HuH-7 (cell line): ENCODE results near the gene CDH12.
"Not testable (repeated sequence)": the region's sequence is repeated elsewhere in the genome, so short reads cannot be mapped to it uniquely, and the experiment has no call there.

Experiments used
- DNase-seq: peaks from one replicate; pipeline ENCODE4 v3.0.0; 2011; ENCODE audit warnings: low spot score

The CDH12 gene

DNA sequence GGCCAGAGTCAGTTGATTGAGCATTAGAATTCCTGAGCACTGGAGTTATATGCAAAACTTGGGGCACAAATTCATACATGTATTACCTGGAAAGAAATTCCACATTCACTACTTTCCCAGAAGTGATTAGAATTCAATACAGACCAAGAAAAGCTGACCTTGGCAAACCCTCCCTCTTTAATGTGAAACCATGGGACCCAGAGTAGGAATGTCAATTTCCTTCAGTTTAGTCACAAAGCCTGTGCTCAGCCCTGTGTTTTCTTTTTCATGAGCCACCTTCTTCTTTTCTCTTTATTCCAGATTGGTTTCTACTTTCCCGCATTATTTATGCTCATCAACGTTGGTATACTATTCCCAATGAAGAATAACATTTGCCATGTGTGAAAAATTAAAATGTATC, 420.2 kb downstream of the CDH12 start:
- DNase-seq = no peak

DNA sequence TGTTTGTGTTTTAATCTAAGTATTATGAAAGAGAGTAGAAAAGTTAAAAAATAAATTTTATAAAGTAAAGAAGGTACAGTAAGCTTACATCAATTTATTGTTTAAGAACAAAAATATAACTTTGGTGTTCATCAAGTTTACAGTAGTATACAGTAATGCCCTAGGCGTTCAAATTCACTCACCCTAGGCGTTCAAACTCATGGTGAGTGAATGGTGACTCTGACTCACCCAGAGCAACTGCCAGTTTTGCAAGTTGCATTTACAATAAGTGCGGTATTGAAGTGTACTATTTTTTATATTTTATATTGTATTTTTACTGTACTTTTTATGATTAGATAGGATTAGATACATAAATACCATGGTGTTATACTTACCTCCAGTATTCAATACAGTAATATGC, 421.3 kb downstream of the CDH12 start:
- no peak for DNase-seq

DNA sequence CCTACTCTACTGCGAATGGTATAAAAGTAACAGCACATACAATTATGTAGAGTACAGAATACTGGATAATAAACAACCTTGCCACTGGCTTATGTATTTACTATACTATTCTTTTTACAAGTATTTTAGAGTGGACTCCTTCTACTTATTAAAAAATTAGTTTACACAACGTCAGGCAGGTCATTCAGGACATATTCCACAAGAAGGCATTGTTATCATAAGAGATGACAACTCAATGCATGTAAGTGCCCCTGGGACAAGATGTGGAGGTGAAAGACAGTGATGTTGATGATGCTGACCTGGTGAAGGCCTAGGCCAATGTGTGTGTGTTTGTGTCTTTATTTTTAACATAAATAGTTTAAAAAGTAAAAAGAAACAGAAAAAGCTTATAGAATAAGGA, 421.7 kb downstream of the CDH12 start:
- no peak for DNase-seq

DNA sequence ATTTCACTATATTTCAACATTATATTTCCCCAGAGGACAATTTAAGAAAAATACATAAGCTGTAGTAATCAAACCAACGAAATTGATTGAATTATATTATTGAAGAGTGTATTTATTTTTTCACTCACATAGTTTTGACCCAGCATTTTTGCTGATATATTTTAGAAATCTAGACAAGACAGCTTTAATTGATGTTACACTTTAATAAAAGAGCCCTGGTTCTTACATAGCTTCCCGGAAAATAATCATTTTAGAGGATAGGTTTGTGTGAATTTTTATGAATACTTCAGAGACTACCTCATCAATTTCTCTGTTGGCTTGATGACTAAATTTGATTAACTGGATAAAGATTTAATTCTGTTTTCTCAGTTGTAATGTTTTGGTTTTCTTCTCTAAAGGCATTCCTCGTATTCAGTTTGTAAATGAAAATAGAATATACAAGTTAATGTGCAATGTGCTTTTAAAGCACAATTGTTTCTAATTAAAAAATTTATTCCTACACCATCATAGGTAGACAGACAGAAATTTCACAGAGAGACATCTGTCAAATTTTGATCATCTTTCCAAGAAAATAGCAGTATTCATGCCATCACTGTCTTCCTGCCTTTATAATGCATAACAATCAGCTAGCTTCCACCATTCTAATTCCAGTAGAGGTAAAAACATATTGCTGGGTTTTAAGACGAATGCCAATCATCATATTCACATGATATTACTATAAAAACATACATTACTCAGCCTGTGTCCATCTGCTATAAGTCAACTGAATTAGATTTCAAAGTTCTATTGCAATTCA, 441.4 kb downstream of the CDH12 start:
- DNase-seq = no peak

DNA sequence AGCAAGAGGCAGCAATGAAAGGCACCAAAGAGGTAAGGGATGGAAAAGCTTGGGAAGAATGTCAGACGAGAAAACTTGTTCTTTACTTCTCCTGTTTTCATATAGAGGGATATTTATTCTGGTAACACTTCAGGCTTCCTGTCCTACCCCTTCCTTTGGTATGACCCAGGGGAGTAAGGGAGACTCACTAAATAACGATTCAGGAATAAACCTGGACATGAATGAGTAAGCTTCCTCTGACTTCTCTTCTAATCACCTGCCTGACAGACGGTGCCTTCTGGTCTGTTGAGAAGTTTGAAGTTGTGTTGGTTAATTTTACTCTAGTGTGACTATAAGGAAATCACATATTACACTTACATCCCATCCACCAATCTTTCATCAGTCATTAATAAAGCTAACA, 461.2 kb downstream of the CDH12 start:
- DNase-seq = no peak

DNA sequence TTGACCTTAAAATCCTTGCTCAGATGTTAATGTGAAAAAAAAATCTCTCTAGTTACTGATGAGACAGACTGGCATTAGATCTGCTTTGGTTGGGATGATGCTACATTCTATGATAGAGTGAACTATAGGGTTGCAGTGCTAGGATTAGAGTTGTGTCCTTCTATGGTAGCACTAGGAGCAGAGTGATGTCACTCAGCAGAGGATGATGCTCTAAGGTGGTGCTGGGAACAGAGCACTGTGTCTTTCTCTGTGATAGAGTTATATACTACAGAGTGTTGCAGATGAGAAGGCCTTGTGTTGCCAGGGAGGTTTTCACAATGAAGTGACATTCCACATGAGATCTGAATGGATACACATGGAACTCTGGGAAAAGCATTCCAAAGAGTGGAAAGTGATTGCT, 462.3 kb downstream of the CDH12 start:
- no peak for DNase-seq

DNA sequence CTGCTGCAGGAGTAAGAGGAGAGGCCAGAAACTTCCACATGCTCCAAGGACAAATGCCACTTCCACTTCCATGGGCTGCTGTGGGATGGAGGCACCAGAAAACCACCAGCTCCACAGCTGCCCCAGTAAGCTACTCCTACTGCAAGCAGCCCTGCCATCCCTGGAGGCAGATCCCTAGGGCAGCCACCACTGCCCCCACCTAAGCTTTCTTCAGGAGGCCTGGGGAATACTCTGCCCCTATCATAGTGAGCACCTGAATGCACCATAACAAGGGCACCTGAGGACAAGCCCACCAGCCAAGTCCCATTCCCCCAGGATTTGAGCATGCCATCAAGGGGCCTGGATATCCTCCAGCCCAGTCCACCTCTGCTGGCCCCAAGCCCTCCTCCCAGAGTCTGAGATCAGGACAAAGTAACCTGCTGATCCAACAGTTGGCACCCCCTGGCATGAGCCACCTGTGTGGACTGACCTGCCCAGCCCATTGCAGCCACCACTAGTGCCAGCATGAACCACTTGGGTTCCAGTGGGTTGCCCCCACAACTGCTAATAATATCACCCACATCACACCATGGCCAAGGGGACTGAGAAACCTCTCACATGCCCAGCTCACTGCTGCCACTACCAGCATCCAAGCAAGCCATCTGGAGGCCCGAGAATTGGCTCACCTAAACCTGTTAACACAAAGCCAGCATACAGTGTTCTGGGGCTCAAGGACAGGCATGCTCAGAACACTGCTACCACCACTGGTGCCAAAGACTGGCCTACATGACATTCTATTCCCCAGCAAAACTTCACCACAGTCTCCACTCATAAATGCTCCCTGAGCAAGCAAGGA, 480.1 kb downstream of the CDH12 start:
- no peak for DNase-seq

DNA sequence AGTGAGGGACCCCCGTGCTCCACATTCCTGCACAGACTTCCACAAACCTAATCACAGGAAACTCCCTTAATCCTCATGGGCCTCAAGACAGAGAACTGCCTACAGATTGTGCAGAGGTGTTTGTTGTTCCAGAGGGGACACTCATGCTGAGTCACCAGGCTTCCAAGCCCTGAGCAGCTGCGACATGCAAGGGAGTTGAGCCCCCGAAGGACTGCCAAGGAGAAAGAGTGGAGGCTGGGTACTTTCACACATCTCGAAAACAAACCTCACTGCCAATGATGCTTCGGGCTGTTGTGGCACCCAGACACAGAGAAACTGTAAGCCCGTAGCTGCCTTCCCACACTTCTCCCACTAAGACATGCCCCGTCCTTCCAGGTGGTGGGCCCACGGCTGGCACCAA, 480.8 kb downstream of the CDH12 start:
- DNase-seq = no peak

DNA sequence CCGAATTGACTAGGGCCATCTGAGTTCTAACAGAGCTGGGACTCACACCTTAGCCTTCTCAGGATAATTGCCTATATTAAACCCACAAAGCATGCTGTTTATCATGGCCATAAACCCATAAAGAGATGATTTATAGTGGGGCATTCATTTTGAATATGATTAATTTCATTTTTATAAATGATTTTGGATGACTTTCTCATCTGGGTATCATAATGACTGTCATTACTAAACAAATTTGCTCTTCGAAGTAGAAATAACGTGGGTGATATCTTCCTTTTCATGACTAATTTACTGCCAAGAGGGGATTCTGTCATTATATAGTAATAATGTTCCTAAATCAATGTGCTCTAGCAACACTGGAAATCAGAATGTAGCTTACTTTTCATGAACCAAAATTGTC, 498.2 kb downstream of the CDH12 start:
- DNase-seq = no peak

DNA sequence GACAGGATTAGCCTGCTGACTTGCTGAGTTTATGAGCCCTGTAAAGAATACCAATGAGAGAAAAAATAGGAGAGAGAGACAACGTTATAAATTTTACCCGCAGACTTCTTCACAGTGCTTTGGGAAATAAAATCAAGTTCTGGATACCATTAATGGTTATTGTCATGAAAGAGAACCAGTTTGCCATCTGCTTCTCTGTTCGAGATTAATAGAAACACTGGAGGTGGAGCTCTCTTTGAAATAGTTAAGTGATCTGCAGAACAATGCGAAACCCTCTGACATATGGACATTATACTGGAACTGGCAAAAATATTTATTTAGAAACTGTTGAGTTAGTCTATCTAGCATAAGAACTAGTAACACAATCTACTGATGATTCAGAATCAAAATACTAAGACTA, 500.7 kb downstream of the CDH12 start:
- no peak for DNase-seq

DNA sequence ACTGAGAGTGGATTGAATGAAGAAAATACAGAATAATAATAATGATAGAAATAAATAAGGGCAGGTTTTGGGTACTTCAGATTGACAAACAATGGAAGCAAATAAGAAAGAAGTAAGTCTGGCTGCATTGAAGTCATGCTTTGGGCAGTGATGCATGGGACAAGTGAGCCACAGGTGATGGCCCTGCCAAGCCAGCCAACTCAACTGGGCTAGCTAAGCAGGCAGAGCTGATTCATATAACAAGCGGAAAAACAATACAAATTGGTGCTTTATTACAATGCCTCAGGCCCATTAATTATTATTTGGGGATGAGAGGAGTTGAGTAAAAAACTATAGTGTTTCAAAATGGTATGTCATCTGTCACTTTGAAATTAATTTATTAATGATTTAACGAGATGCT, 502.0 kb downstream of the CDH12 start:
- no peak for DNase-seq

DNA sequence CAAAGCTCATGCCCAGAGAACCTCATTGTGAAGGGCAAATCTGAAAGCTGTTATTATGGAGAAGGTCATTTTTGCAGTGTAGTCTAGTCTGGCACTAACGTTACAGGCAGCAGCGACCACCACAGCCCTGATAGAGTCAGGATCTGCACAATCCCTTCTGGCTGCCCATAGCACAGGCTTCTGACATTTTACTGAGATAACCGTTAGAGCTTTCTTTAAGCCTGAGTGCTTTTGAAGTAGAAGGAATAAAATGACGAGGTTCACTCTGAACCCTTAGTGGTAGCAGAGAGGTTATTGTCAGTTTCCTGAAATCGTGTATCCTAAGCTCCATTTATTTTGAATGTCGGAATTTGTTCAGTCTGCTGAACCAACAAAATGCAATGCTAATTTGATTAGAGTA, 505.1 kb downstream of the CDH12 start:
- no peak for DNase-seq

DNA sequence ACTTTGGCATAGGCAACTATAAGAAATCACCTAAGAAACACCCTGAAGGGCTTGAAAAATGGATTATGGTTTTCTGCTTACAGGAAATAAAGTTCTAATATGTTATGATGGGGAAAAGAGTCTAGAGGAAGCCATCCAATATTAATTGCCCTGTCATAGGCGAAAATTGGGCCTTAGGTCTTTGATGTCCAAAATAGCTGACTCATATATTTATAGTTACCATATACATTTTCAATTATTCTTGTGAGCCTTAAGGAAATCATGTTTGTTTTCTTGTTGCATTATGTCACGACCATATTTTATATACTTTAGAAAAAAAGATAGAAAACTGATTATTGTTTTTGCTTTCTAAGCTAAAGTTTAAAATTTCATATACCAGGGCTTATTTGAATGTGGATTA, 509.1 kb downstream of the CDH12 start:
- no peak for DNase-seq

DNA sequence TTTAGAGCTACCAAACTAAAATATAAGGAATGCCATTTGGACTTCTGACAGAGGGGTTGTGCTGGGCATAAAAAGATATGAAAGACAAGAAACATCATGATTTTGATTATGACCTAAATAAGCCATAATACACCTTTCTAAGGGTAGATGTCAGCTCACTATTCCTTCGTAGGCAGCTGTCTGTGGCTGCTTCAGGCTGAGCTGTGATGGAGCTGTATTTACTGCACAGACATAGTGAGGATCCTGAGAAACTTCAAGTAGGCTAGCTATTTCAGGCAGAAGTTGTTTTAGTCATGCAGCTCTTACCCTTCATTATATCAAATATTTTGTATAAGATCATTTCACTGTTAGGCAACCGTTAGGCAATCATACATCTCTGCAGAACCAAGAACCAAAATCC, 511.7 kb downstream of the CDH12 start:
- DNase-seq = no peak

DNA sequence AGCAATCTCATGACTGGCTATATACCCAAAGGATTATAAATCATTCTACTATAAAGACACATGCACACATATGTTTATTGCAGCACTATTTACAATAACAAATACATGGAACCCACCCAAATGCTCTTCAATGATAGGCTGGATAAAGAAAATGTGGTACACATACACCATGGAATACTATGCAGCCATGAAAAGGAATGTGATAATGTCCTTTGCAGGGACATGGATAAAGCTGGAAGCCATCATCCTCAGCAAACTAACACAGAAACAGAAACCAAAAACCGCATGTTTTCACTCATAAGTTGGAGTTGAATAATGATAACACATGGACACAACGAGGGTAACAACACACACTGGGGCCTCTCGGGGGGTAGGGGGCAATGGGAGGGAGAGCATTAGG, 520.2 kb downstream of the CDH12 start:
- DNase-seq = not testable (repeated sequence)

DNA sequence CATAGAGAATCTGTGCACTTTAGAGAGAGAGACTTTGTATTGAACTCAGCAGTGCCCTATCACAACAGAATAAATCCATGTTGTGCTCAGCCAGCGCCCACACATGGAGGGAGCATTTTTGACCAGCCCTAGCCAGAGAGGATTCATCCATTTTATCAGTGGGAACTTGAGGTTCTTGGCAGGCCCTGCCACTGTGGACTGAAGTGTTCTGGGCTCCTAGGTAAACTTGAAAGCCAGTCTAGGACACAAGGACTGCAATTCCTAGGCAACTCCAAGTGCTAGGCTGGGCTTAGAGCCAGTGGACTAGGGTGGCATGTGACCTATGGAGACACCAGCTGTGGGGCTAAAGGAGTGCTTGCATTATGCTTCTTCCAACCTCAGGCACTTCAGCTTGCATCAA, 523.5 kb downstream of the CDH12 start:
- DNase-seq = no peak

DNA sequence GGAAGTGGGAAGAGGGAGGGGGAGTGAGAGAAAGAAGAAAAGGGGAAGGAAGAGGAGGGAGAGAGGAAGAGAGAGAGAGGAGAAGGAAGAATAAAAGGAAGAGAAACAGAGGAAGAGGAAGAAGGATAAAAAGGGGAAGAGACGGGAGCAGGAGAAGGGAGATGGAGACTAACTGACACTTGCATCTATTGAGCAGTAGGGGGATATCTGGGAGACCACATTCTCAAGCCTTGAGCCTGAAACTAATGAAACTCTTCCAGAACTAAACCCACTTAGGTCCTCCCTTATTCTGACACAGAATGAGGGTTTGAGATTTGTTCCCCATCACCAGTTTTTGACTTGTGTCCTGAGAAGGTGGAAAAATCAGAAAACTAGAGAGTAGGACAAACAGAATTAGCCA, 533.3 kb downstream of the CDH12 start:
- peak; percentile 2 for DNase-seq

DNA sequence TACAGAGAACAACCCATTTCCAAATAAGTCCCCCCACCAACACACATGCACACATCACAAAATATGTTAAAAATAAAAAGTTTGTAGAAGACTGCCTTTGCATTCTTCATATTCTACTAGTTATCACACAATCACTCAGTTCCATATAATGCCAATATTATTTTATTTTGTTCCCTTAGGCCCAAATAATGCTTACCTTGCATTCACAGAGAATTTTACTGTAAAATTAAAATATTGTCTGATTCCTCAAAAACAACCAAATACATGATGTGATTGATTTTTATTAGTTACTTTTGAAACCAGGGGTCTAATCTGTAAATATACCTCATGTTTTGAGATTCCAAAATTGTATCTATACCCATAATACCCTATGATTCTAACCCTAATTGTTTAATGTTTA, 536.9 kb downstream of the CDH12 start:
- no peak for DNase-seq

DNA sequence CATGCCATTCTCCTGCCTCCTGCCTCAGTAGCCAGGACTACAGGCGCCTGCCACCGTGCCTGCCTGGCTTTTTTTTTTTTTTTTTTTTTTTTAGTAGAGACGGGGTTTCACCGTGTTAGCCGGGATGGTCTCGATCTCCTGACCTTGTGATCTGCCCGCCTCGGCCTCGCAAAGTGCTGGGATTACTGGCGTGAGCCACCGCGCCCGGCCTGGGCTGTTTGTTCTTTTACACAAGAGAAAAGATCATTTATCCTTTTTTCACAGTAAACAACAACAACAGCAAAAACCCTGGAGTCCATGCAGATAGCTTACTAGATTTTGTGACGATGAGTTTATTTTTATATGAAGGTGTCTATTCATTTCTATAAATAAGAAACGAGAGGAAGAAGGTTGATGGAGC, 538.1 kb downstream of the CDH12 start:
- not testable (repeated sequence) for DNase-seq

DNA sequence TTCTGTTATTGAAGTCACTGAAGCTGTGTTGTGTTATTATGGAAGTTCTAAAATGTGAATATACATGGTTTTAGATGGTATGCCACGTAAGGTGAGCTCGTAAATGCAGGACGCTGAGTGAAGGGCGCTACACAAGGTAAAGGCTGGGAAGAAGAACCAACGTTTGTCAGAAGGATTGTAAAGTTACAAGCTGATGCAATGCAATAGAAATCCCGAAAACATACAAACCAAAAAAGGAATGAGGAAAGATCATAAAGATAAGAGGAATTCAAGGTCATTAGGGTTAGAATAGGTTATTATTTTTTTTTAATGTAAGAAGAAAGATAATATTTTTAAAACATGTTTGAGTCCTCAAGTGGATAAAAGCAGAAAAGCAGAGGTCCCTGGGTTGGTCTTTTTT, 538.6 kb downstream of the CDH12 start:
- no peak for DNase-seq

DNA sequence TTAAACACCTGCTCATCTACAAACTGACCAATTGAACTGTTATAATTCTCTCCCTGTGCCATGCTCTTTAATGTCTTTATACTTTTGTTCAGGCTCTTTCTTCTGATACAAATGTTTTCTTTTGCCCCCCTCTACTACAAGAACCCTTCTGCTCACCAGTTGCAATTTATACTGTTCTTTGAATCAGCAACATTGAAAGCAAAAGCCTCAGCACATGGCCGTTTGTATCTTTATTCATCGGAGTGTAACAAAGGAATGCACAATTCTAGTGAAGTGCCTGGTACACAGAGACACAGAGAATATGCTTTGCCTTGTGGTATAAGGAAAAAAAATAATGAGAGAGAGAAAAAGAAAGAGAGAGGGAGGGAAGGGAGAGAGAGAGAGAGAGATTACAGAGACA, 547.1 kb downstream of the CDH12 start:
- no peak for DNase-seq

DNA sequence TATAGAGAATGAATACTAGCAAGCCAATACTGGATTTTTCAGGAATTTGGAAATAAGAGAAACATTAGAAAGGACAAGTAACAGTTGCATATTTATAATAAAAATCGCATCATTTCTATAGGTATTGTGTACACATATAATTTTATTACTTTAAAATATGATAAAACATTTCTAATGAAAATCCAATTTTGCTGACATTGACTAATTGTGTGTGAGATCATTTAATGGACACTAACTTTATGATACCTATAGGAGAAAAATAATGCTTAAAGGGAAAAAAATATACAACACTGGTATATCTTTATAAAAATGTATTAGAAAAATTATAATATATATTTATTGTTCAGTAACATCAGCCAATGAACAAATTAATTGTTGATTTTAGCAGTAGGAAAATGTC, 557.3 kb downstream of the CDH12 start:
- DNase-seq = no peak

DNA sequence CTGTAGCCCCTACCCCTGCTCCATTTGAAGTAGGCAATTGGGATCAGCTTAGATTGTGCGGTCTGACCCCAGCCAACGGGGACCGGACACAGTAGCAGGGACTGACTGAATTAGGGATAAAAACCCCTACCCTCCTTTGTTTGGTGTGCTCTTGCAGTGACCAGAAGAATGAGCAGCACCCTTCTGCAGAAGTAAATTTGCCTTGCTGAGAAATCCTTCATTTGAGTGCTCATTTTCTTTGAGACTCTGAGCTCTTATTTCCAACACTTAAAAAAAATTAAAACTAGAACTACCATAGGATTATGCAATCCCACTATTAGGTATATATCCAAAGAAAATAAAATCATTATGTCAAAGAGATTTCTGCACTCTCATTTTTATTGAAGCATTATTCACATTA, 560.0 kb downstream of the CDH12 start:
- DNase-seq = no peak

DNA sequence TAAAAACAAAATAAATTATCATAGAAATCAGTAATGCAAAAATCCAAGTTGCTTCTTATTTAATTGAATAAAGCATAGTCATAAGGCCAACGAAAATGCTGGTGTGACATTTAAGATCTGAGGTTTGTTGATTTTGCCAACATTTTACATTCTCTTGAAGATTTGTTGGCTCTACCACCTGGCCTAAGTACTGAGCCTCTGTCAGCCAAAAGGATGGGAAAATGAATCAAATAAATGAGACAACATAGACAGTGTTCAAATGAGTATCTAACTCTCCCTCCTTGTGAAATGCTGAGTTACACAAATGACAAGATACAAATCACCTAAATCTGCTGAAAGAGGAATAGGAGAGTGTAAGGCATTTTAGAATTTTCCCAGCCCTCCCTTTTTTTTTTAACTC, 575.0 kb downstream of the CDH12 start:
- DNase-seq = no peak
